Measurements from ENCODE around the gene CHMP2A.
A peak's percentile ranks its signal among the peaks of the same experiment; 100 is the strongest.

GRCh38 chr19:58562122-58563033 lies 7.5 kb upstream of the CHMP2A start:
- TF ChIP-seq POLR2A (IDR thresholded peaks at IDR 0.05; ENCODE audit: low read depth, low read length) (peak; percentile 30), MAX (IDR thresholded peaks at IDR 0.05; ENCODE audit: insufficient read depth, insufficient read length) (no peak), CTCF (IDR thresholded peaks at IDR 0.05; ENCODE audit: extremely low read depth in 1 of 2, insufficient read depth in 1 of 2, low read depth in 1 of 2, low read length in 2 of 2) (no peak), GATA2 (IDR thresholded peaks at IDR 0.05; ENCODE audit: insufficient read depth, insufficient read length, low read depth, low read length) (no peak), EZH2 (IDR thresholded peaks at IDR 0.05; ENCODE audit: borderline replicate concordance, low read depth, low read length, severe bottlenecking) (peak; percentile 67)
